NCI-H2081 treated with DMSO at 0.1 percent for 48 hours (cell line): Measurements from ENCODE around the gene CCDC60.

Source experiments
- DNase-seq: peaks from one replicate; lab custom pipeline; 2025; lab: John Stamatoyannopoulos, UW

Gene CCDC60

DNA sequence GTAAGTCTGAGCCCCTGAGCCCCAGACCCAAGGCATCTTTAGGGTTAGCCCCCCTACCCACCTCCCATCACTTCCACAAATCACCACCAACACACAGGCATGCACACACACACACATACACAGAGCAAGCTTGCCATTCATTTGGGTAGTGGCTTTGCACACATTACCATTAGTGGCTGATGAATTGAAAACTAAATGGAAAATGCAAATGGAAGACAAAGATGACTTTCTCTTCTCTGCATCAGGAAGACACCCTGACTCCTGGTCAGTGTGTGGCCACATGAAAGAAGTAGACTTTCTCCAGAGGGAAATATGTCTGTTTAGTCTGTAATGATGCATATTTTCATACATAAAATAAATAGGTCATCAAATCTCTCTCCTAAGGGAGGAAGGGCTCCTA, 55.2 kb downstream of the CCDC60 start:
- DNase-seq: no peak

DNA sequence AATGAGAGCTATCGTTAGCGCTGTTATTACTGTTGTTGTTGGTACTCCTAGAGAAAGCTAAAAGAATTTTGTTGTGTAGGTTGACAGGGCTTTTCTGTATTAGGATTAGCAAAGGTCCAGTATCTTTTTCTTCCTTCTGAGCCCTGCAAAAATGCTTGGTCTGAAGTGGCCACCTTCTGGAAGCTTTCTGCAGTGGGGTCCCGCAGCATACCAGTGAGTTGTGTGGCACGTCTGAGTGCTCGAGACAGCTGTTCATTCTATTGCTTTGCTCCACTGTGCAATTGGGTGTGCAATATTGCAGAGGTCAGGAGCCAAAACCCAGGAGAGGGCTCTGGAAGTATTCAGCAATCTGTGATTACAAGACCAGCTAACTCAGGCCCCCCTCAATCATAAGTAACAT, 57.1 kb downstream of the CCDC60 start:
- DNase-seq: no peak

DNA sequence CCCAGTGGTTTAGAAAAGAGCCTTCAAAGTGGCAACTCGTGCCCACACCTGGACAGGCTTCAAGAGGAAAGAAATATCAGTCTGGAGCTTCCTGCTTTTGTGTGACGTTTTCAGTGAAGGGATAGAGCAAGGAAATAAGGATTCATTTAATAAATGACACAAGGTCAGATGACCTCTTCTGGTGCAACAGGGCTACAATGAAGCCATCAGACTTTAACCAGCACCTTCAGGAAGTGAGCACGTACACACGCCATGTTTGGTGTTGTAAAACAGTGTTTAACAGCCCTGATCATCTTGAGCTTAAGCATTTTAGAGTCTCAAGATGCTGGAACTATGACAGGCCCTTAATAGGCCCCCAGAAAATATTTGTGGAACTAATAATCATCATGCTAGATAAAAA, 59.1 kb downstream of the CCDC60 start:
- no peak for DNase-seq

DNA sequence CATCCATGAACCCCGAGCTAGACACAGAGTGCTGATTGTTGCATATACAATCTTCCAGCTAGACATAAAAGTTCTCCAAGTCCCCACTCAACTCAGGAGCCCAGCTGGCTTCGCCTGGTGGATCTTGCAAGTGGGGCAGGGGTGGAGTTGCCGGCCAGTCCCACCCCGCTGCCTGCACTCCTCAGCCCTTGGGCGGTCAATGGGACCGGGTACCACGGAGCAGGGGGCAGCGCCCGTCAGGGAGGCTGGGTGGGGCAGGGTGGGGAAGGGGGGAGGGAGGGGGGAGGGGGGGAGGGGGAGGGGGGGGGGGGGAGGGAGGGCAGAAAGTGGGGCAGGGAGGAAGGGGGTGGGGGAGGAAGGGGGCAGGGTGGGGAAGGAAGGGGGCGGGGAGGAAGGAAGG, 63.0 kb downstream of the CCDC60 start:
- no peak for DNase-seq

DNA sequence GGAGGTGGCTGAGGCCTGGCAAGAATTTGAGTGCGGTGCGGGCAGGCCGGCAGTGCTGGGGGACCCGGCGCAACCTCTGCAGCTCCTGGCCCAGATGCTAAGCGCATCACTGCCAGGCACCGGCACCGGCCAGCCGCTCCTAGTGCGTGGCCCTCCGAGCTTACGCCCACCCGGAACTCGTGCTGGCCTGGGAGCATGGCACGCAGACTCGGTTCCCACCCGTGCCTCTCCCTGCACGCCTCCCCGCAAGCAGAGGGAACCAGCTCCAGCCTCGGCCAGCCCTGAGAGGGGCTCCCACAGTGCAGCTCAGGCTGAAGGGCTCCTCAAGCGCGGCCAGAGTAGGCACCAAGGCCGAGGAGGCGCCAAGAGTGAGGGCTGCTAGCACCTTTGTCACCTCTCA, 63.7 kb downstream of the CCDC60 start:
- no peak for DNase-seq

DNA sequence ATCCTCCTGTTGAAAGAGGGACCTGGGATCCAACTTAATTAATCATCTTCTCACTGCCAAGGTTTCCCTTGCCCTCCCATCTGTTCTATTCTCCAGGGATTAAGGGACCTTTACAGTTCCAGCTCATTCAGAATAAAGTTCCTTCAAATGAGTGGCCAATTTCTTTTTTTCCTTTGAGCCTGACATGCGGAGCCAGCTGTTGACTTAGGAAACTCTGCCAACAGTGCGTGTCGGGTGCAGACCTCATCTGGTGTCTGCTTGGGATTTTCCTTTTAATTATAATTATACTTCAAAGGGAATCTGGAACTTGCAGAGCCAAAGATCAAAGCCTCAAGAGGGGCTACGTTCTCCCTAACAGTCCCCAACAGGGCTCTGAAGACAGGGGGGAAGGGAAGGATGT, 64.8 kb downstream of the CCDC60 start:
- DNase-seq: no peak

DNA sequence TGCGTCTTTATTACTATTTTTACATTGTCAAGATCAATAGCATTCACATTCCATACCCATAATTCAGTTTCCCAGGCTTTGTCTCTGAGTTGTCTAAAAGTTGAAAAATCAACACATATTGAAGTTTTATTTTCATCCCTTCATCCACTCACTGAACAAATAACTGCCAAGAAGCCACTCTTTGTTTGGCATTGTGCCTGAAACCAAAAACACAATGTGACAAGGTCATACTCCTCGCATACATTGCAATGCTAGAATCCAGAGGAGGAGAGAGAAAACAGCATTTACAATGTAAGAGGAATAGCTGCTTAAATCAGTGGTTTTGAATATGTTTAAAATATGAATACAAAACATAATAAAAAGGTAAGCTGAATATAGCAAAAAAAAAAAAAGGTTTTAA, 71.8 kb downstream of the CCDC60 start:
- DNase-seq: no peak

DNA sequence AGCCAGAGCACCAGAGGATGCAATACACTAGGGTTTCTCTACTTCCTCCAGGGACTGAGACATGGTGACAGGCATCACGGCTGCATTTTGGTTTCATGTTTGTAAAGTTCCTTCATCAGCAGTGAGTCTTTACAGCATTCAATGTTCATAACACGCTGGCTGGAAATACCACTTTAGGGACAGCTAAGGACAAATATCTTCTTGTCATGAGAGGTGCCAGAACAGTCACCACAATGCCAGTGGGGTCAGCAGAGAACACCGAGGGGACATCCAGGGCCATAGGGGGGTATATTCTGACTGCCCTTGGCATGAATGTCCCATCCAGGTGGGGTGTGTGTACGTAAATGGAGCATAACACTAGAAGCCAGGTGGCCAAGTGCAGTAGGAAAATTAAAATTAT, 72.3 kb downstream of the CCDC60 start:
- no peak for DNase-seq

DNA sequence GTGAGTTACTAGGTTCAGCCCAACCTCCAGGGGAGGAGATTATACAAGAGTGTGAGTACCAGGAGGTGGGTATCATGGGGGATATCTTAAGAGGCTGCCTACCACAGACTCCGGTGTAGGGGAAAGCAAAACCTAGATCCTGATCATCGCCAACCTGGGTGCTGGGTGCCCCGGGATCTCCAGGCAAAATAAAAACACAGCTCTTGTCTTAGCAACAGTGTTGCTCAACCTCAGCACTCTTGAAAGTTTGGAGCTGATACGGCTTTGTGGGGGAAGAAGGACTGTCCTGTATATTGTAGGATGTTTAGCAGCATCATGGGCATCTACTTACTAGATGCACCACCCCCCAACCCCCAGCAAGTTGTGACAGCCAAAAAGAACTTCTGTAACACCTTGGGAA, 74.5 kb downstream of the CCDC60 start:
- DNase-seq: no peak

DNA sequence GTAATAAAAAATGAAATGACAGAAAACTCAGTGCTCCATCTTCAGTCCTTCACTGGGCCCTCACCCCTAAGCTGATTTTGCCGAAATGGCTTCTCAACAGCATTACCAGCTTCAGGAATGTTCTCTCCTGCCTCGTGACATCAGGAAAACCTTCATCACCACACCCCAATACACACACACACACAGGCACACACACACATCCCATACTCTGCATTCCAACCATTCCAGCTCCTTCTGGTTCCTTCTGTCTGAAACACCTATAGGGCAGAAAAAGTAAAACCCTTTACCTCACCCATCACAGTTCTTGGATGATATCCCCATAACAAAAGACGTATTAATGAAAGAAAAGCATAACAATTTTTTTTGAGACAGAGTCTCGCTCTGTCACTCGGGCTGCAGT, 75.9 kb downstream of the CCDC60 start:
- no peak for DNase-seq

DNA sequence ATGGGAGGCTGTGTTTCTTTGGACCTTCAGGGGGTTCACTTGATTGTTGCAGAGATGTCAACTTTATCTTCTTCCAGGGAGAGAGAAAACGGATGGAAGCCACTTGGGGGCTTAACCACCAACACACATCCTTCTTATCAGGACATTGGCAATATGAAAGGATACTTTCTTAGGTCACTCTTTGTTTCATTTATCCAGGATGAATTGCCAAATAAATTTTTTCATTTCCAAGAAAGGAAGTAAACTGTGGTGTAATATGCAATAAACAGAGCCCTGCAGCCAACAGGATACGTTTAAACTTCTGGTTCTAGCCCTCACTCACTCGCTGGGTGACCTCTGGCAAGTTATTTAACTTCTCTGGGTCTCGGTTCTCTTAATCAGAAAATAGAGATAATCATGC, 77.8 kb downstream of the CCDC60 start:
- no peak for DNase-seq

DNA sequence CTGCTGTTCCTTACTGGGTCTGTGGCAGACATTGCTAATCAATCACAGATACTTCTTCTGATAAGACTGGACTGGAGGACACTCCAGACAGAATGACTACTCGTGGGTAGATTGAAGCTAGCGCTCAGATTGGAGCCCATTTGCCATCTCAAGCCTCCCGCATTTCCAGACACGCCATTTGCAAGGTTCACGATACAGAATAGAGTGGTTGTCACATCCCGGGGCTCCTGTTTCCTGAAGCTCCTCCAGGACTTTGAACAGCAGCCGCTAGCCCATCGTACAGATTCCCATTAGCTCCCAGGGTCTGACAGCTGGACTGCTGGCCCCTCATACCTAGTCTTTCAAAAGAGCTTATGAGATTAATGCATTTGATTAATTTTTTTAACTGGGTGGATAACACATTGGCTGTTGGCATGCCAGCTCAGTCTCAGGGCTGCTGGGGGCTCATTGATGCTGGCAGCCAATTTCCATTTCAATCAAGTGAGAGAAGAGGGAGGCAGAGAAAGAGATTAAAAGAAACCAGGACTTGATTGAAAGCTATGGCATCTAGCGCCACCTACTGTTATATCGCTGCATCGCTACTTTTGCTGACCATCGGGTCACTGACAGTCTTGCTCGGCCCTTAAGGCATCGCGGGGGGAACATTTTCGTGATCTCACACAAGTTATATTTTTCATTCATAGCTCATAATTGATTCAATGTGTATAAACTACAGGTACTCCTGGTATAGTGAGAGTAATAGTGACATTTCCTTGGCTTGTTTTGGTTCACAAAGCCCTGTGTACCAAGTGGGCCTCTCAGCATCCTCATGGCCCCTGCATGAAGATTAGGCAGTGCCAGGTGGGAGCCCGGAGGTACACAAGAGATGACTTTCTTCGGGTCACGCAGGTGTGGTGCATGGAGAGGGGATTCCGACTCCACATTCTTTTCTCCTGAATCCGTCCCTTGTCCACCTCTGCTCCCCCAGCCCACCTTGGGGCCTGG, 78.6 kb downstream of the CCDC60 start:
- no peak for DNase-seq

DNA sequence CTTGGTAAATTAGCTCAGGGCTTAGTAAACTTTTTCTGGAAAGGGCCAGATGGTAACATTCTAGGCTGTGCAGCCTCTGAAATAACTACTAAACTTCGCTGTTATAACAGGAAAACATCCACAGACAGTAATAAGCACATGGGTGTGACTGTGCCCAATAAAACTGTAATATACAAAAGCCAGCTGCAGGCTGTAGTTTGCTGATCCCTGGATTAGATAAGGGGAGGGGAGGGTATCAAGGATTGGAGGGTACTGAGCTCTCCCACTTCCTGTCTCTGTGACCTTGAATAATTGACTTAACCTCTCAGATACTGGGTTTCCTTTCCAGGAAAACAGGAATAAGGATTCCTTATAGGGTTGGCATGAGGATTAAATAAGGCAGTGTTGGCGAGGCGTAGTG, 81.2 kb downstream of the CCDC60 start:
- DNase-seq: no peak

DNA sequence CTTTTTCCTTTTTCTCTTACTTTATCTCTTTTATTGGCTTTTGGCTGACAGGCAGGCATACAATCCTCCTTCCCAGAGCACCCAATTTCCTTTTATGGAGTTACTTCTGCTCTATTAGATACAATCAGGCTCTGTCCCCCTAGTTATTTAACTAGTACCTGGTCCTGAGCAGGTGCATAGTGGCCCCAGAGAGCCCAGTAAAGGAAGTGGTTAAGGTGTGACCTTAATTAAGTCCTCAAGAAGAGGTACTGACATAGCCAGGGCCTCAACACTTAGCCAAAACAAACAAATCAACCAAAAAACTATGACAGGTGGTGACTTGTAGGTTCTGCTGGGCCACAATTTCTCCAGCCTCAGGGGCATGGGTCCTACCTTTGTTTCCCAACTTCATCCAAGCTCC, 82.9 kb downstream of the CCDC60 start:
- DNase-seq: no peak

DNA sequence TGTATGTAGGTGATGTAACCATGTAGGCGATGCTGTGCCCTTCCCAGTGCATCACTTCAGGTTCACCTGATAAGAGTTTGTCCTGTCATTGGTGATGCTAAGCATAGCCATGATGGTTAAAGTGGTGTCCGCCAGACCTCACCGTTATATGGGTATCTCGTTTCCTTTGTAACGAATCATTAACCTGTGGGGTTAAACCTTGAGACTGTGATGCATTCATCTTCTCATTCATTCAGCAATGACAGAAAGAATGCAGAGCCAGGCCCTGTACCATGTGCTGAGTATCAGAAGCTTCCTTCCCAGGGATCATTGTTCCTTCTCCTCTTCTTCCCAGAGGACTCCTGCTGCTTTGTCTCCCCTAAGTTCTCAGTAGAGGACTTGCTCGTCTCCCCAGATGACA, 84.9 kb downstream of the CCDC60 start:
- no peak for DNase-seq

DNA sequence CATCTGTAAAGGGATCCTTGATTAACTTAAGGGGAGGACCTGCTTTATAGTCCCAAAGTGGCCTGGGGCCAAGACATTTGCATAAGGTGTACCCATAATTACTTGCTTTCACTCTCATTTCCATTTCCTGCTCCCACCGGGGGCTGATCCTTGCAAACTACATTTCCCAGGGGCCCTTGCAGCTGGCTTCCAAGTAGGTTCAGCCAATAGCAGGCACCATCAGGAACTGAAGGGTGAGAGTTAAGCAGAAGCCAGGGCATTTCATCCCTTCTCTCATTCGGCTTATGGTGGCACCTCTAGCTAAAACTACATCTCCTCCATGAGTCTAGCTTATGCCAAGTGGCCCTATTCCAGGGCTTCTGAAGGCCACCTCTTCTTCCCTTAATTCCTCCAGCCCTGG, 88.8 kb downstream of the CCDC60 start:
- no peak for DNase-seq

DNA sequence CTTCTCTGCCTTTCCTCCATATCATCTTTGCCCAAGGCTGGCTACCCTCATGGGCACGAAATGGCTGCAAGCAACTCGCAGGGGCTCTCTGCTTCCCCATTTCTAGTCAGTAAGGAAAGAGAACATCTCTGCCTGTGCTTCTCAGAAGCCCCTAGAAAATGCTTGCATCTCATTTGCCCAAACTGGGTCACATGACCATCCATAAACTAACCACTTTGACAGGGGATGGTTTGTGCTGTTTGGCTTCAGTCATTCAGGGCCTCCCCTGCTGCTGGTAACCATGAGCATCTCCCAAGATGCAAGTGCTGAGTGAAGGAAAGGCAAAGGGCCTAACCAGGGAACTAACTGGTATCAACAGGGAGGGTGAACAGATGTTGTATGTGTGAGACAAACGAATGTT, 91.1 kb downstream of the CCDC60 start:
- DNase-seq: no peak

DNA sequence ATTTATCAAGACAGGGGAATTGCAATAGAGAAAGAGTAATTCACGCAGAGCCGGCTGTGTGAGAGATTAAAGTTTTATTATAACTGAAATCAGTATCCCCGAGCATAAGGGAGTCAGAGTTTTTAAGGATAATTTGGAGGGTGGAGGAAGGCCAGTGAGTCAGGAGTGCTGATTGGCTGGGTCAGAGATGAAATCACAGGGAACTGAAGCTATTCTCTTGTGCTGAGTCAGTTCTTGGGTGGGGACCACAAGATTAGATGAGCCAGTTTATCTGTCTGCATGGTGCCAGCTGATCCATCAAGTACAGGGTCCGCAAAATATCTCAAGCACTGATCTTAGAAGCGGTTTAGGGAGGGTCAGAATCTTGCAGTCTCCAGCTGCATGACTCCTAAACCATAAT, 96.6 kb downstream of the CCDC60 start:
- DNase-seq: no peak

DNA sequence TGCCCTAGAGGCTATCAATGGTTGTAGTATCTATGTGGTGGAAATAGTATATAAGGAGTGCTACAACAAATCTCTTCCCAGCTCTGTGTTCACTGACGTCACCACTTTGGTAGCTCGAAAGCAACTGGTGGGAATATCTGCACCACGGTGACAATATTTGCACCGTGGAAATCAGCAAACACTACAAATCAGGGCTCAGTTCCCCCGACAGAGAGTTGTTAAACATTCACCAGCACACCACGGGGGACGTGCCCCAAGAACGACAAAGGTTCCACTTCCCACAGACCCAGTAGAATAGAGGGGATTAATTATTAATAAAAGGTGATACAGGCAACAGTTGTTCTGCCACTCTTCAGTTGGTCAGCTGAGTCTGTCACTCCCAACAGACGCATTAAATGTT, 98.4 kb downstream of the CCDC60 start:
- DNase-seq: no peak

DNA sequence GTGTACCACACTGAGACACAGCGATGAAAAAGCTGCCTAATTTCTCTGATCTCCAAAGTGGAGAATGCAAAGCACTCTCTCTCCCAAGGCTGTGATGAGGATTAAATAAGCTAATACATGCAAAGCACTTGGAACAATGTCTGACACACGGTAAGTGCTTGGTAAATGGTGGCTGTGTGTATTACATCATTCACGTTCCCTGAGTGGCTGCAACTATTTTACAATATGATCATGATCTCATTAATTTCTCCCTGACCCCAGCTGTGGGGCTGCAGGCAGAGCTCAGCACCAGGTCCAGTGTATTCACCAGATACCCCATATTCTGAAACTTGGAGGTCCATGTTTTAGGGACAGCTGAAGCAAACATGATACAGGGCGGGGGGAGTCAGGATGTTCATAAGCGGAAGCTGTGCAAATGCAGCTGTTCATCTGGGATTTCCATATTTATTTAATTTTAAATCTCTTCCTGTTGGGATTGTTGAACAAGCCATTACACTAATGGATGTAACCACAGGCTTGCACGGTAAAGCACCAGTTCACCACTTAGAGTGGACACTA, 106.4 kb downstream of the CCDC60 start:
- DNase-seq: peak; percentile 40

DNA sequence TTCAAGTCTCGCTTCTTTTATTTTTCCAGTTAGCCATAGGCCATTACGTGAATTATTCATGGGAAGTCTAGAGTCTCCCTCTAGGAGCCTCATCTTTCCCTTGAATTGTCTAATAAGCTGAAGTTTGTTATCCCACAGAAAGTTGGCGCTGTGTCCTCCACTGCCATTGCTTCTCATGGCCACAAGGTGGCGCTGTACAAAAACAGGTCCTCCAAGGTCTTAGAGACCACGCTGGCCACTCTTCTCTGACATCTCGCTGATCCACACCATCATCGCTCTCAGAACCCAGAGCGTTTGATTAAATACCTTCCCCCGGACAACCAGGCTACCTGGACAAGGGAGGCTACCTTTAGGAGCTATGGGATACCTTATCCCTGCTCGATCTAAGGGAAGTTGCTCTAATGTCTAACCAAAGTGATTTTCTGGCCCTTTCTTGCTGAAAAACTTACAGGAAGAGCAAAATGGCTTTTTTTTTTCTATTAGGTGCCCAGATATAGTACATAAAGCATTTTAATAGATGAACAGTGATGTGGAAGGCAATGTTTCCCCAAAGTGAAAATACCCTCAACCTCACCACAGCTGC, 110.0 kb downstream of the CCDC60 start:
- peak; percentile 1 for DNase-seq

DNA sequence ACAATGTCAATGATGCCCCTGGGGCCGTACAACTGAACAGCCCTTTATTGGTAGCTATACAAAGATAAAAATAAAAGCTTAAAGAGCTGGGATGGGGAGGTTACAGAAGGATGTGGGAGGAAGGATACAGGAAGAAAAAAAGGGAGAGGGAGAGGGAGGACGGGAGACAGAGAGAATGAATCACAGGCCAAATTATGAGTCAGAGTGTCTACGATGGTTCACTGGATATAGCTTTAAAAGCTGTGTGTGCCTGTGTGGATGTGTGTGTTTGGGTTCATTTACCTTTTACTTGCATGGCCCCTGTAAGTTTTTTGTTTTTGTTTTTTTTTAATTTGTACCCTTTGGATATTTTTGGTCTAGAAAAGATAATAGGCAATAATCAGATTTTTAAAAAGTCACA, 111.9 kb downstream of the CCDC60 start:
- DNase-seq: no peak

DNA sequence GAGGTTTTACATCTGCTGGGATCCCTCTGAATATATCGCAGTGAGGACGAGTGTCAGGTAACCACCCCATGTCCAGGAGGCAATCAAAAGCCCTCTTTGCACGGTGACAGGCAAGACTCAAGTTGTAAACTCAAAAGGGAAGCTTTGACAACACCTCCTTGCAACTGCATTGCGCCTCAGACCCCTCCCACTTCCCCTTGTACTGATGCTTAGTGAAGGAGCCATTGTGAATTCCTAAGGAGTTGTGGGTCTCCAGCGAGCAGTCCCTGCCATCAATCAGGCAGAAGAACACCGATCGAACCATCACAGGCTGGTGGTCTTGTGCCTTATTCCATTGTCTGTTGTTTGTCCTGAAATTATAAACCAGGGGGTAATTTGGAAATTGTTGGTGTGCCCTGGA, 112.6 kb downstream of the CCDC60 start:
- no peak for DNase-seq
